ENCODE measurements around the gene SPEN. TPM values are rescaled to one million over a fixed set of nuclear protein-coding genes. Genes with fewer than 3 reads are reported as not detected.

Gene SPEN
- total RNA-seq, 2 experiments from 2014 or later: 73.5 to 76.7 TPM

- ATAC-seq (ENCODE audit: poor library complexity): no peak
- no peak for TF ChIP-seq CTCF (IDR thresholded peaks at IDR 0.05)
- peaks cover 41% of the 10 kb centered on the region for H3K36me3 Mint-ChIP-seq (ENCODE audit: low read depth)
- peaks cover 71% of the 10 kb centered on the region for H3K4me1 Mint-ChIP-seq (ENCODE audit: low read depth)
- Histone ChIP-seq H3K9me3 (ENCODE audit: control insufficient read depth in 1 of 2, insufficient read depth in 1 of 2, low read length in 2 of 2) (no peaks in the 10 kb centered on the region), H3K27ac (ENCODE audit: low read depth in 1 of 2, low read length in 2 of 2) (peak overlapping the region; percentile 77 to 89), H3K4me1 (ENCODE audit: insufficient read depth, low read length) (peaks cover 74% of the 10 kb centered on the region), H3K36me3 (ENCODE audit: insufficient read depth, low read length) (peaks cover 32% of the 10 kb centered on the region), H3K4me3 (ENCODE audit: low read length) (no peak overlapping the region), H3K27me3 (ENCODE audit: control insufficient read depth in 1 of 2, insufficient read depth in 2 of 2, low read length in 2 of 2) (no peaks in the 10 kb centered on the region)
- H3K4me3 Mint-ChIP-seq: peak overlapping the region; percentile 52
- H3K27me3 Mint-ChIP-seq: no peaks in the 10 kb centered on the region
- DNase-seq: peak in 10 of 14 experiments; percentile 35 to 56 (median 48)
- ChIA-PET POLR2A (interaction anchor here (1.1 to 1.2 kb wide), 3 partner anchors 25 to 117 kb away, joined by 3 to 6 read pairs (median 6); partner anchors contain the start of gene ZBTB17), CTCF (interaction anchor here (1.2 kb wide), 1 partner anchor 135 kb away, joined by 3 read pairs; no protein-coding TSS in a partner anchor)
- intact Hi-C loops (cut with DNase I, micrococcal nuclease): no loop called here
- no peaks in the 10 kb centered on the region for H3K9me3 Mint-ChIP-seq
- H3K27ac Mint-ChIP-seq: peak overlapping the region; percentile 98
Observed at GRCh38 chr1:15950763-15951295, 103.3 kb downstream of the SPEN start.

DNA sequence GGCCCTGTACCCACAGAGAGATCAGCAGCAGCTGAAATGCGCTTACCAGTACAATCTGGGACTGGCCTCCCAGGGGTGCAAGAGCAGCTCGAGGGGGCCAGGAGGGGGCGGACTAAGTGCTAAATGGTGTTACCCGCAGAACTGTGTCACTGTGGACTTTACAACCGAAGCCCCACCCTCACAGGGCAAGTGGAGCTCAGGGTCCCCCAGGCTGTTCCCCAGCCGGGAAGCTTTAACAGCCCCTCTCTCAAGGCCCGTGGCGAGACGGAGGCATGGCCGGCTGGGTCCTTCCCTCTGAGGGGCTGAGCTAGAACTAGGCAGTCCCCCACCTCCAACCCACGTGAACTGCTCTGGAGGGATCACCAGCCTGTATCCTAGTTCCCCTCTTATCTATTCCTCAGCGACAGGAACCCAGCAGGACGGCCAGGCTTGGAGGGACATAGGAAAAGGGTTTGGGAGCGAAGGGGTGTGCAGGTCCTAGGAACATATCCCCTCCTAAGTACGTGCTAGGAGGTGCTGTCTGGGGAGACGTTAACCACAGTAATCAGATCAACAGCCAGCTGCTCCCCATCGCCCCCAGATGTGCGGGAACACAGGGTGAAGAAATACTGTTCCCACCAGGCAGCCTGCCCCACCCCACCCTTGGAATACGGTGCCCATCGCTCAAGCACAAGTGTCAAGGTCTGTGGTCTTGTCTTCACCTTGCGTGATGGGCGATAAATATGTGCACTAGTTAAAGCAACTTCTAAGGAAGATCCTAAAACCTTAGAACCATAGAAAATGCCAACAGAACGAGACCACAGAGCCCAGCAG is 104.0 kb downstream of the SPEN start:
- H3K4me1 Mint-ChIP-seq (ENCODE audit: low read depth): peaks cover 78% of the 10 kb centered on the region
- H3K9me3 Mint-ChIP-seq: no peaks in the 10 kb centered on the region
- H3K36me3 ChIP-seq (ENCODE audit: insufficient read depth, low read length): peaks cover 25% of the 10 kb centered on the region
- H3K4me3 ChIP-seq (ENCODE audit: low read length): no peak overlapping the region
- DNase-seq (peak in 5 of 14 experiments; percentile 22 to 63 (median 33)), ATAC-seq (ENCODE audit: poor library complexity) (no peak)
- H3K4me3 Mint-ChIP-seq: no peak overlapping the region
- peaks cover 36% of the 10 kb centered on the region for H3K36me3 Mint-ChIP-seq (ENCODE audit: low read depth)
- peak overlapping the region in 1 of 2 donors; percentile 89 for H3K27ac ChIP-seq (ENCODE audit: low read depth in 1 of 2, low read length in 2 of 2)
- H3K9me3 ChIP-seq (ENCODE audit: control insufficient read depth in 1 of 2, insufficient read depth in 1 of 2, low read length in 2 of 2): no peaks in the 10 kb centered on the region
- ChIA-PET POLR2A (interaction anchor here (1.2 kb wide), 3 partner anchors 24 to 118 kb away, joined by 3 to 6 read pairs (median 4); partner anchors contain the start of gene ZBTB17), CTCF (interaction anchor here (1.0 to 1.2 kb wide), 2 partner anchors 13 to 136 kb away, joined by 3 read pairs; no protein-coding TSS in a partner anchor)
- TF ChIP-seq CTCF (IDR thresholded peaks at IDR 0.05): no peak
- H3K4me1 ChIP-seq (ENCODE audit: insufficient read depth, low read length): peaks cover 79% of the 10 kb centered on the region
- intact Hi-C loops (cut with DNase I, micrococcal nuclease): loop anchor here in 1 of 2 experiments (2.0 kb wide), 1 partner anchor 19 kb away; no protein-coding TSS in a partner anchor
- no peaks in the 10 kb centered on the region for H3K27me3 ChIP-seq (ENCODE audit: control insufficient read depth in 1 of 2, insufficient read depth in 2 of 2, low read length in 2 of 2)
- no peaks in the 10 kb centered on the region for H3K27me3 Mint-ChIP-seq
- peak overlapping the region; percentile 98 for H3K27ac Mint-ChIP-seq

DNA sequence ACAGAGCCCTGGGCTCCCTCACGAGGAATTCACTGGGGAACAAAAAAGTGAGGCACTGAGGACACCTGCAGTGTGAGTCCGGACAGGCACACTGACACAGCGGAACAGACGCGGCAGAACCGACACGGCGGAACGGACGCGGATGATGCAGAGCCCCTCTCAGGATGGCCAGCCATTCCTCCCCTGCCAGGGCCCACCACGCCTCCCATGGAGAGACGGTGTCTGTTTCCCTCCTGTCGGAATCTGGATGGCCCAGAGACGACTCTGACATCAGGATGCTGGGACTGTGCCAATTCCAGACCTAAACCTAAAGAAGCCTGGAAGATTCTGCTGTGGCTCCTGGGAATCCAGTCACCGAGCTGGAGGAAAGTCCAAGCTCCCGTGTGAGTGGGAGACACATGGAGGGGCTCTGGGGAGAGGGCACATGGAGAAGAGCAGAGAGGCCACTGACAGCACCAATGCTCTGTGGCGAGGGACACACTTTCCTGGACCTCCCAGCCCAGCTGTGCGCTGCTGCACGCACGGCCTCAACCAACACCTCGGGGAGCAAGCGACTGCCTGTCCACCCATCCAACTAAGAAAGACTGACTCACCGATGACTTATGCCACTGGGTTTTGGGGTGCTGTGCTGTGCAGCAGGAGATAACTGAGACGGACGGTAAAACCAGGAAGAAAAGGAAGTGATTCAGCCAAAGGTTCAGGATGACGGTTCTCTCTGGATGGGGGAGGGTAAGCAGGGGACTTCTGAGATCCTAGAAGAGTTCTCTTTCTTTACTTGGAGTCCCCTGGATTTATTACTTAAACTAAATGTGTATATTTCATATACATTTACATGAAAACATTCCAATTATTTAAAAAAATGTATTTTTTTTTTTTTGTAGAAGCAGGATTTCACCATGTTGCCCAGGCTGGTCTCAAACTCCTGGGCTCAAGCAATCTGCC is 105.1 kb downstream of the SPEN start:
- no peak for ATAC-seq (ENCODE audit: poor library complexity)
- H3K4me3 Mint-ChIP-seq: no peak overlapping the region
- H3K9me3 Mint-ChIP-seq: no peaks in the 10 kb centered on the region

More for the DNA sequence above, 105.1 kb downstream of the SPEN start:
- intact Hi-C loops (cut with DNase I, micrococcal nuclease): loop anchor here in 1 of 2 experiments (2.0 kb wide), 1 partner anchor 20 kb away; no protein-coding TSS in a partner anchor
- DNase-seq: peak in 3 of 14 experiments; percentile 27 to 76 (median 65)
- POLR2A ChIA-PET: interaction anchor here (1.2 kb wide), 1 partner anchor 119 kb away, joined by 4 read pairs; no protein-coding TSS in a partner anchor
- CTCF ChIA-PET: interaction anchor here (1.0 kb wide), 1 partner anchor 12 kb away, joined by 3 read pairs; no protein-coding TSS in a partner anchor
- H3K27me3 ChIP-seq (ENCODE audit: control insufficient read depth in 1 of 2, insufficient read depth in 2 of 2, low read length in 2 of 2): no peaks in the 10 kb centered on the region
- peak overlapping the region; percentile 98 for H3K27ac Mint-ChIP-seq
- H3K27me3 Mint-ChIP-seq: no peaks in the 10 kb centered on the region
- no peaks in the 10 kb centered on the region for H3K9me3 ChIP-seq (ENCODE audit: control insufficient read depth in 1 of 2, insufficient read depth in 1 of 2, low read length in 2 of 2)
- H3K4me1 ChIP-seq (ENCODE audit: insufficient read depth, low read length): peaks cover 80% of the 10 kb centered on the region
- peaks cover 86% of the 10 kb centered on the region for H3K4me1 Mint-ChIP-seq (ENCODE audit: low read depth)
- H3K36me3 ChIP-seq (ENCODE audit: insufficient read depth, low read length): peaks cover 21% of the 10 kb centered on the region
- TF ChIP-seq CTCF (IDR thresholded peaks at IDR 0.05): no peak
- peaks cover 34% of the 10 kb centered on the region for H3K36me3 Mint-ChIP-seq (ENCODE audit: low read depth)
- no peak overlapping the region for H3K27ac ChIP-seq (ENCODE audit: low read depth in 1 of 2, low read length in 2 of 2)
- no peak overlapping the region for H3K4me3 ChIP-seq (ENCODE audit: low read length)
